ENCODE data around the gene DMAP1.

DNA sequence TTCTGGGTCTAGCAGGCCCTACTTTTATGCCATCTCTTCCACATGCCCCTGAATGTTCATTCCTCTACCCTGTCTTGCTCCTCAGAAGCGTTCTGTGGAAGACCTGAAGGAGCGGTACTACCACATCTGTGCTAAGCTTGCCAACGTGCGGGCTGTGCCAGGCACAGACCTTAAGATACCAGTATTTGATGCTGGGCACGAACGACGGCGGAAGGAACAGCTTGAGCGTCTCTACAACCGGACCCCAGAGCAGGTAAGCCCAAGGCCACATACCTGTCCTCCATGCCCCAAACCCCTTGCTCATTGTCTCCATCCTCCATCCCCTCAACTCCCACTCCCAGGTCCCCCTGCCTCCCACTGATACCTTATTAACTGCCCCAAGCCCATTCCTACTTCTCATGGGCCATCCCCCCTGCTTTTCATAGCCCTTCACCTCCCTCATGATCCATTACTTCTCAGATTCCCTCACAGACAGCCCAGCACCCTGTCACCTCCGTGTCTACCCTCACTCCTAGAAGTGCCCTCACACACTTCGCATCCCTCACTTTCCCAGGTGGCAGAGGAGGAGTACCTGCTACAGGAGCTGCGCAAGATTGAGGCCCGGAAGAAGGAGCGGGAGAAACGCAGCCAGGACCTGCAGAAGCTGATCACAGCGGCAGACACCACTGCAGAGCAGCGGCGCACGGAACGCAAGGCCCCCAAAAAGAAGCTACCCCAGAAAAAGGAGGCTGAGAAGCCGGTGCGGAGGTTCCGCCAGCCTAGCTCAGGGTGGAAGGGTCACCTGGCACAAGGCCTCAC lies 5.4 kb downstream of the DMAP1 start:
- TF ChIP-seq, protein P1, sequence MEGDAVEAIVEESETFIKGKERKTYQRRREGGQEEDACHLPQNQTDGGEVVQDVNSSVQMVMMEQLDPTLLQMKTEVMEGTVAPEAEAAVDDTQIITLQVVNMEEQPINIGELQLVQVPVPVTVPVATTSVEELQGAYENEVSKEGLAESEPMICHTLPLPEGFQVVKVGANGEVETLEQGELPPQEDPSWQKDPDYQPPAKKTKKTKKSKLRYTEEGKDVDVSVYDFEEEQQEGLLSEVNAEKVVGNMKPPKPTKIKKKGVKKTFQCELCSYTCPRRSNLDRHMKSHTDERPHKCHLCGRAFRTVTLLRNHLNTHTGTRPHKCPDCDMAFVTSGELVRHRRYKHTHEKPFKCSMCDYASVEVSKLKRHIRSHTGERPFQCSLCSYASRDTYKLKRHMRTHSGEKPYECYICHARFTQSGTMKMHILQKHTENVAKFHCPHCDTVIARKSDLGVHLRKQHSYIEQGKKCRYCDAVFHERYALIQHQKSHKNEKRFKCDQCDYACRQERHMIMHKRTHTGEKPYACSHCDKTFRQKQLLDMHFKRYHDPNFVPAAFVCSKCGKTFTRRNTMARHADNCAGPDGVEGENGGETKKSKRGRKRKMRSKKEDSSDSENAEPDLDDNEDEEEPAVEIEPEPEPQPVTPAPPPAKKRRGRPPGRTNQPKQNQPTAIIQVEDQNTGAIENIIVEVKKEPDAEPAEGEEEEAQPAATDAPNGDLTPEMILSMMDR (optimal IDR thresholded peaks at IDR 0.05 in 1 of 3, IDR thresholded peaks at IDR 0.05 in 1 of 3, conservative IDR thresholded peaks at IDR 0.05 in 1 of 3; ENCODE audit: extremely low read depth in 1 of 3, insufficient read depth in 2 of 3, low read length in 3 of 3): no peak
- TF ChIP-seq EZH2 (IDR thresholded peaks at IDR 0.05; ENCODE audit: low read length): no peak
